ENCODE data around the gene KRT28. TPM values are rescaled to one million over a fixed set of nuclear protein-coding genes. Genes with fewer than 3 reads are reported as not detected.

The KRT28 gene
- total and polyA plus RNA-seq, 2 experiments from 2014 or later = not detected

DNA sequence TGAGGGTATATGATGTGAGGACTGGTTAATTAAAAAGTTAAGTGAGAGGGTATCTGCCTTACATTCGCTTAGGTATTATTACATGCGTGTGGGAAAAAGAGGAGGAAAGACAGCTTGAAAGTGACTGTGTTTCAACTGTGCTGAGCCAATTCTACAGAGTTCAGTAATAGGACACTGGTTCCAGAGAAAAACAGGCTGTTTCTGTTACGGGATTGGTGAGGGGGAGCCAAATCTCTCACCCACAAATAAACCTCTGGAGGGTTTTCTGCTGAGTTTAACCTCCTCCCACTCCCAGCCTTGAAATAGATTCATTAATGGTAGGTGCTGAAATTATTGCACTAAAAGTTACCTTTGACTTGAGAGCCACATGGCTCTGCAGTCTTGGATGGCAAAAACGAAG lies 23.8 kb downstream of the KRT28 start (continued):
- TF ChIP-seq, protein P1, sequence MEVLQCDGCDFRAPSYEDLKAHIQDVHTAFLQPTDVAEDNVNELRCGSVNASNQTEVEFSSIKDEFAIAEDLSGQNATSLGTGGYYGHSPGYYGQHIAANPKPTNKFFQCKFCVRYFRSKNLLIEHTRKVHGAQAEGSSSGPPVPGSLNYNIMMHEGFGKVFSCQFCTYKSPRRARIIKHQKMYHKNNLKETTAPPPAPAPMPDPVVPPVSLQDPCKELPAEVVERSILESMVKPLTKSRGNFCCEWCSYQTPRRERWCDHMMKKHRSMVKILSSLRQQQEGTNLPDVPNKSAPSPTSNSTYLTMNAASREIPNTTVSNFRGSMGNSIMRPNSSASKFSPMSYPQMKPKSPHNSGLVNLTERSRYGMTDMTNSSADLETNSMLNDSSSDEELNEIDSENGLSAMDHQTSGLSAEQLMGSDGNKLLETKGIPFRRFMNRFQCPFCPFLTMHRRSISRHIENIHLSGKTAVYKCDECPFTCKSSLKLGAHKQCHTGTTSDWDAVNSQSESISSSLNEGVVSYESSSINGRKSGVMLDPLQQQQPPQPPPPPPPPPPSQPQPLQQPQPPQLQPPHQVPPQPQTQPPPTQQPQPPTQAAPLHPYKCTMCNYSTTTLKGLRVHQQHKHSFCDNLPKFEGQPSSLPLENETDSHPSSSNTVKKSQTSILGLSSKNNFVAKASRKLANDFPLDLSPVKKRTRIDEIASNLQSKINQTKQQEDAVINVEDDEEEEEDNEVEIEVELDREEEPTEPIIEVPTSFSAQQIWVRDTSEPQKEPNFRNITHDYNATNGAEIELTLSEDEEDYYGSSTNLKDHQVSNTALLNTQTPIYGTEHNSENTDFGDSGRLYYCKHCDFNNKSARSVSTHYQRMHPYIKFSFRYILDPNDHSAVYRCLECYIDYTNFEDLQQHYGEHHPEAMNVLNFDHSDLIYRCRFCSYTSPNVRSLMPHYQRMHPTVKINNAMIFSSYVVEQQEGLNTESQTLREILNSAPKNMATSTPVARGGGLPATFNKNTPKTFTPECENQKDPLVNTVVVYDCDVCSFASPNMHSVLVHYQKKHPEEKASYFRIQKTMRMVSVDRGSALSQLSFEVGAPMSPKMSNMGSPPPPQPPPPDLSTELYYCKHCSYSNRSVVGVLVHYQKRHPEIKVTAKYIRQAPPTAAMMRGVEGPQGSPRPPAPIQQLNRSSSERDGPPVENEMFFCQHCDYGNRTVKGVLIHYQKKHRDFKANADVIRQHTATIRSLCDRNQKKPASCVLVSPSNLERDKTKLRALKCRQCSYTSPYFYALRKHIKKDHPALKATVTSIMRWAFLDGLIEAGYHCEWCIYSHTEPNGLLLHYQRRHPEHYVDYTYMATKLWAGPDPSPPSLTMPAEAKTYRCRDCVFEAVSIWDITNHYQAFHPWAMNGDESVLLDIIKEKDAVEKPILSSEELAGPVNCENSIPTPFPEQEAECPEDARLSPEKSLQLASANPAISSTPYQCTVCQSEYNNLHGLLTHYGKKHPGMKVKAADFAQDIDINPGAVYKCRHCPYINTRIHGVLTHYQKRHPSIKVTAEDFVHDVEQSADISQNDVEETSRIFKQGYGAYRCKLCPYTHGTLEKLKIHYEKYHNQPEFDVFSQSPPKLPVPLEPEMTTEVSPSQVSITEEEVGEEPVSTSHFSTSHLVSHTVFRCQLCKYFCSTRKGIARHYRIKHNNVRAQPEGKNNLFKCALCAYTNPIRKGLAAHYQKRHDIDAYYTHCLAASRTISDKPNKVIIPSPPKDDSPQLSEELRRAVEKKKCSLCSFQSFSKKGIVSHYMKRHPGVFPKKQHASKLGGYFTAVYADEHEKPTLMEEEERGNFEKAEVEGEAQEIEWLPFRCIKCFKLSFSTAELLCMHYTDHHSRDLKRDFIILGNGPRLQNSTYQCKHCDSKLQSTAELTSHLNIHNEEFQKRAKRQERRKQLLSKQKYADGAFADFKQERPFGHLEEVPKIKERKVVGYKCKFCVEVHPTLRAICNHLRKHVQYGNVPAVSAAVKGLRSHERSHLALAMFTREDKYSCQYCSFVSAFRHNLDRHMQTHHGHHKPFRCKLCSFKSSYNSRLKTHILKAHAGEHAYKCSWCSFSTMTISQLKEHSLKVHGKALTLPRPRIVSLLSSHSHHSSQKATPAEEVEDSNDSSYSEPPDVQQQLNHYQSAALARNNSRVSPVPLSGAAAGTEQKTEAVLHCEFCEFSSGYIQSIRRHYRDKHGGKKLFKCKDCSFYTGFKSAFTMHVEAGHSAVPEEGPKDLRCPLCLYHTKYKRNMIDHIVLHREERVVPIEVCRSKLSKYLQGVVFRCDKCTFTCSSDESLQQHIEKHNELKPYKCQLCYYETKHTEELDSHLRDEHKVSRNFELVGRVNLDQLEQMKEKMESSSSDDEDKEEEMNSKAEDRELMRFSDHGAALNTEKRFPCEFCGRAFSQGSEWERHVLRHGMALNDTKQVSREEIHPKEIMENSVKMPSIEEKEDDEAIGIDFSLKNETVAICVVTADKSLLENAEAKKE (CRISPR knock-in tag; IDR thresholded peaks at IDR 0.05) = no peak
- TF ChIP-seq ZNF331 (CRISPR knock-in tag; IDR thresholded peaks at IDR 0.05; ENCODE audit: low read depth) = no peak
- TF ChIP-seq JUNB (IDR thresholded peaks at IDR 0.05; ENCODE audit: unreplicated experiment) = no peak
- TF ChIP-seq CREB1 (CRISPR knock-in tag; IDR thresholded peaks at IDR 0.05; ENCODE audit: low read depth) = no peak
- TF ChIP-seq STAT1 (IDR thresholded peaks at IDR 0.05; ENCODE audit: unreplicated experiment) = no peak
- TF ChIP-seq NANOG (IDR thresholded peaks at IDR 0.05; ENCODE audit: borderline replicate concordance) = no peak
- no peak for TF ChIP-seq ZNF114 (CRISPR knock-in tag; IDR thresholded peaks at IDR 0.05)
- TF ChIP-seq EZH2 (IDR thresholded peaks at IDR 0.05; ENCODE audit: low read depth, unreplicated experiment) = no peak

DNA sequence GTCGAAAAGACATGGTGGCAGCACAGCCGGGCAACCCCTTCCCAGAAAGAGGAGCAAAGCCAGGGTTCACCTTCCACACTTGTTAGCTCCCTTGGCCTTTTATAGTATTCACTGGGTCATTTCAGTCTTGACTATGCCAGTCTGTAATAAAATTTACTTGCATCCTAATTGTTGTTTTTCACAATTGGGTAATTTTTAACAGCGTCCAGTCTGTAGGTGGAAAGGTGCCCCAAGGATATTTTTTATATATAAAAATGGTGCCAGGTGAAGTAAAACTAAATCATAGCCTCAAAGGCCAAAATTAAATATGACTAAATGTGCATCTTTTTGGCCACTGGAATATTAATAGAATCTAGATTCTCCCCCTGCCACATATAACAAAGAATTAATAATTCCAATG lies 27.7 kb downstream of the KRT28 start, which contains the start of gene KRT26:
KRT26 (minus strand) TSS at position 101 of the 400 bp plus-strand sequence; CDS start at position 13, 88 bp downstream.
- Mint-ChIP-seq H3K4me1 (no peaks in the 10 kb centered on the region), H3K4me3 (no peak within 1 kb of the TSS), H3K9me3 (no peaks in the 10 kb centered on the region), H3K36me3 (ENCODE audit: low read depth) (no peaks in the 10 kb centered on the region), H3K27ac (no peak within 1 kb of the TSS), H3K27me3 (ENCODE audit: insufficient read depth, low read depth, poor library complexity) (no peaks in the 10 kb centered on the region)
- Histone ChIP-seq H4K20me1 (replicated peaks; ENCODE audit: insufficient read depth) (no peaks in the 10 kb centered on the region), H3K36me3 (ENCODE audit: insufficient read depth) (no peaks in the 10 kb centered on the region), H3K79me2 (replicated peaks; ENCODE audit: insufficient read depth) (no peaks in the 10 kb centered on the region), H2AFZ (no peak within 1 kb of the TSS; the same call in 1 of the 2 replicates), H3K4me3 (no peak within 1 kb of the TSS), H3K4me2 (no peak within 1 kb of the TSS), H3K4me1 (ENCODE audit: insufficient read depth) (no peaks in the 10 kb centered on the region), H3K27me3 (ENCODE audit: insufficient read depth) (no peaks in the 10 kb centered on the region), H3K27ac (ENCODE audit: low read depth) (no peak within 1 kb of the TSS), H3K9me2 (ENCODE audit: insufficient read depth) (no peaks in the 10 kb centered on the region), H3F3A (replicated peaks; ENCODE audit: low read depth) (no peaks in the 10 kb centered on the region)
- DNase-seq (ENCODE audit: low spot score) = no peak
- ATAC-seq = no peak
- TF ChIP-seq, protein P2, sequence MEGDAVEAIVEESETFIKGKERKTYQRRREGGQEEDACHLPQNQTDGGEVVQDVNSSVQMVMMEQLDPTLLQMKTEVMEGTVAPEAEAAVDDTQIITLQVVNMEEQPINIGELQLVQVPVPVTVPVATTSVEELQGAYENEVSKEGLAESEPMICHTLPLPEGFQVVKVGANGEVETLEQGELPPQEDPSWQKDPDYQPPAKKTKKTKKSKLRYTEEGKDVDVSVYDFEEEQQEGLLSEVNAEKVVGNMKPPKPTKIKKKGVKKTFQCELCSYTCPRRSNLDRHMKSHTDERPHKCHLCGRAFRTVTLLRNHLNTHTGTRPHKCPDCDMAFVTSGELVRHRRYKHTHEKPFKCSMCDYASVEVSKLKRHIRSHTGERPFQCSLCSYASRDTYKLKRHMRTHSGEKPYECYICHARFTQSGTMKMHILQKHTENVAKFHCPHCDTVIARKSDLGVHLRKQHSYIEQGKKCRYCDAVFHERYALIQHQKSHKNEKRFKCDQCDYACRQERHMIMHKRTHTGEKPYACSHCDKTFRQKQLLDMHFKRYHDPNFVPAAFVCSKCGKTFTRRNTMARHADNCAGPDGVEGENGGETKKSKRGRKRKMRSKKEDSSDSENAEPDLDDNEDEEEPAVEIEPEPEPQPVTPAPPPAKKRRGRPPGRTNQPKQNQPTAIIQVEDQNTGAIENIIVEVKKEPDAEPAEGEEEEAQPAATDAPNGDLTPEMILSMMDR (conservative IDR thresholded peaks at IDR 0.05; ENCODE audit: low read depth in 2 of 2) = no peak
- TF ChIP-seq NANOG (IDR thresholded peaks at IDR 0.05; ENCODE audit: borderline replicate concordance) (no peak), STAT1 (IDR thresholded peaks at IDR 0.05; ENCODE audit: unreplicated experiment) (no peak), ZNF114 (CRISPR knock-in tag; IDR thresholded peaks at IDR 0.05) (no peak)

All from GM23338 (cell line).